Measurements from ENCODE around the gene PTPRN. TPM values are rescaled to one million over a fixed set of nuclear protein-coding genes. Genes with fewer than 3 reads are reported as not detected.

The PTPRN gene
- total and polyA plus RNA-seq, 2 donors (not counting 3 experiments of a cell fraction or from before 2014, with no cell fraction given) = not detected

- Histone ChIP-seq H3K27ac (ENCODE audit: insufficient read depth, low read depth, low read length) (no peak overlapping the region), H3K27me3 (ENCODE audit: control insufficient read depth in 2 of 2, insufficient read depth in 2 of 2, low read length in 2 of 2) (no peaks in the 10 kb centered on the region), H3K79me2 (ENCODE audit: control insufficient read depth, insufficient read depth, low read length) (peaks cover 15% of the 10 kb centered on the region), H3K9me1 (replicated peaks; ENCODE audit: control insufficient read depth, extremely low read depth, insufficient read depth, low read length) (no peaks in the 10 kb centered on the region), H4K20me1 (replicated peaks; ENCODE audit: control insufficient read depth, extremely low read depth, insufficient read depth, low read length) (no peaks in the 10 kb centered on the region), H3K9ac (replicated peaks; ENCODE audit: extremely low read depth, insufficient read depth, low read length) (no peak overlapping the region), H3K36me3 (ENCODE audit: control insufficient read depth in 2 of 2, extremely low read depth in 1 of 2, insufficient read depth in 2 of 2, low read length in 2 of 2) (peaks cover 2% of the 10 kb centered on the region in 2 experiments), H3K4me1 (ENCODE audit: control insufficient read depth, extremely low read depth, insufficient read depth, low read length) (peaks cover 38% of the 10 kb centered on the region), H2AFZ (ENCODE audit: low read depth, low read length) (no peak overlapping the region), H3K4me3 (replicated peaks in 1 of 3; ENCODE audit: insufficient read depth in 1 of 3, low read depth in 1 of 3, low read length in 3 of 3) (no peak overlapping the region), H3K9me3 (replicated peaks; ENCODE audit: control insufficient read depth, insufficient read depth, low read length) (no peaks in the 10 kb centered on the region), H3K4me2 (ENCODE audit: insufficient read depth, low read length) (no peak overlapping the region)
- ChIA-PET POLR2A (interaction anchor here (1.0 kb wide), 2 partner anchors 30 to 71 kb away, joined by 3 to 7 read pairs; partner anchors contain the start of gene CNPPD1), CTCF (interaction anchor here (2.2 to 3.3 kb wide), 3 partner anchors 30 to 77 kb away, joined by 8 to 25 read pairs (median 17); partner anchors contain the start of gene DNAJB2)
- intact Hi-C loops (cut with micrococcal nuclease) = no loop called here
- dilution Hi-C loops (cut with MboI; ENCODE audit: extremely low pct_ligation_motif_present, low sequenced_read_pairs) = no loop called here
- TF ChIP-seq POLR2AphosphoS5 (IDR thresholded peaks at IDR 0.05; ENCODE audit: insufficient read depth, low read depth, low read length) = no peak
- TF ChIP-seq MAX (IDR thresholded peaks at IDR 0.05; ENCODE audit: insufficient read depth, insufficient read length) = no peak
- no peak for TF ChIP-seq POLR2A (IDR thresholded peaks at IDR 0.05; ENCODE audit: low read depth, low read length)
- no peak for TF ChIP-seq CTCF (IDR thresholded peaks at IDR 0.05; ENCODE audit: extremely low read depth in 1 of 2, insufficient read depth in 1 of 2, low read depth in 1 of 2, low read length in 2 of 2)
- TF ChIP-seq GATA2 (IDR thresholded peaks at IDR 0.05; ENCODE audit: insufficient read depth, insufficient read length, low read depth, low read length) = no peak
- no peak for TF ChIP-seq FOS (IDR thresholded peaks at IDR 0.05; ENCODE audit: borderline replicate concordance, insufficient read depth, low read length)
- no peak for TF ChIP-seq EZH2 (IDR thresholded peaks at IDR 0.05; ENCODE audit: borderline replicate concordance, low read depth, low read length, severe bottlenecking)
- TF ChIP-seq MYC (IDR thresholded peaks at IDR 0.05; ENCODE audit: low read depth, low read length) = no peak
- TF ChIP-seq JUN (IDR thresholded peaks at IDR 0.05; ENCODE audit: borderline replicate concordance, insufficient read depth, insufficient read length, low read depth) = no peak
- FAIRE-seq = no peak
- BruUV-seq (replicated peaks) = no TSS peak
- no peak for DNase-seq (ENCODE audit: low read depth, low spot score)
These were observed 61.2 kb downstream of the PTPRN start for GRCh38 chr2:219247678-219248642.

All from endothelial cell of umbilical vein (primary cell).